ENCODE data around the gene YY1AP1.

- no peak for TF ChIP-seq CTCF (IDR thresholded peaks at IDR 0.05)
- no peak for TF ChIP-seq POLR2AphosphoS5 (IDR thresholded peaks at IDR 0.05)
- no peak for TF ChIP-seq POLR2A (IDR thresholded peaks at IDR 0.05)
Measured at GRCh38 chr1:155671750-155672149, 16.8 kb downstream of the YY1AP1 start.
